Sigmoid colon (tissue), 7 donors: ENCODE data around the gene SCUBE1. TPM values are rescaled to one million over a fixed set of nuclear protein-coding genes. Genes with fewer than 3 reads are reported as not detected.

Experiments
- DNase-seq: peaks from one replicate; pipeline ENCODE4 v3.0.0-alpha.2; 2019
- H3K27ac ChIP-seq, 4 donors: fragments of 200-600 bp; sonication (generic); one replicate each; pipeline ENCODE4 v1.5.1; 2016 to 2019; ENCODE audit warnings: mild to moderate bottlenecking in 1 of 4
- H3K27me3 ChIP-seq, 3 donors: fragments of 200-600 bp; sonication (generic); one replicate each; pipeline ENCODE4 v1.5.1; 2019; ENCODE audit warnings: mild to moderate bottlenecking in 1 of 3
- H3K36me3 ChIP-seq, 4 donors: fragments of 200-600 bp; sonication (generic); one replicate each; pipeline ENCODE4 v1.5.1; 2016 to 2019
- H3K4me1 ChIP-seq, 4 donors: fragments of 200-600 bp; sonication (generic); one replicate each; pipeline ENCODE4 v1.5.1; 2017 to 2019
- H3K4me3 ChIP-seq, 4 donors: fragments of 200-600 bp; sonication (generic); one replicate each; pipeline ENCODE4 v1.5.1; 2017 to 2019; ENCODE audit warnings: mild to moderate bottlenecking in 2 of 4, moderate library complexity in 1 of 4
- H3K9me3 ChIP-seq, 4 donors: fragments of 200-600 bp in 3 of 4; sonication (generic) in 3 of 4; one replicate each; pipeline versions ENCODE4 v1.5.1 to v1.6.1; 2013 to 2019
- EP300 ChIP-seq, 4 donors: sonication (generic); formaldehyde crosslinking; IDR thresholded peaks; one replicate each; pipeline ENCODE4 v1.6.1; 2017; ENCODE audit warnings: antibody characterized with exemption in 4 of 4
- POLR2A ChIP-seq, 2 donors: fragments of 450-650 bp; IDR thresholded peaks; one replicate each; pipeline ENCODE4 v1.6.1; 2016; ENCODE audit warnings: antibody characterized with exemption in 2 of 2, mild to moderate bottlenecking in 2 of 2, moderate library complexity in 2 of 2
- POLR2AphosphoS5 ChIP-seq, 4 donors: sonication (generic); formaldehyde crosslinking; IDR thresholded peaks; one replicate each; pipeline ENCODE4 v1.6.1; 2017; ENCODE audit warnings: antibody characterized with exemption in 4 of 4
- WGBS, 2 donors: extraction: QIAGEN DNeasy Blood & Tissue Kit; methylation state at CpG; one replicate each; pipeline ENCODE4 v1.1.7; 2013; 5-methylcytosine and 5-hydroxymethylcytosine counted together
- intact Hi-C: fragments of 100-400 bp; cut with DNase I; formaldehyde crosslinking; loops from one replicate; pipeline ENCODE4 v1.15.1; 2023
- polyA plus RNA-seq, 3 donors: library from polyadenylated mRNA; stranded (reverse); fragments of 200-250 nt; gene quantifications; one replicate each; pipeline ENCODE4 v1.2.3, GENCODE V29; 2013
- total RNA-seq, 4 donors: library from RNA; depleted of rRNA; stranded (reverse); fragments of >200 nt; gene quantifications; one replicate each; pipeline ENCODE4 v1.1.0, GENCODE V29; 2016
- TF ChIP-seq, protein P1 (sequence below), 4 experiments: fragments of 450-650 bp in 3 of 4; fragments of 200-600 bp in 1 of 4; IDR thresholded peaks; one replicate each; pipeline ENCODE4 v1.5.1; 2016 to 2019; ENCODE audit warnings: antibody characterized with exemption in 4 of 4, mild to moderate bottlenecking in 3 of 4, moderate library complexity in 2 of 4
- donor health status: healthy with polysubstance abuse.
- donor health status: Bipolar disorder and iron deficiency.
- donor health status: healthy.

The SCUBE1 gene
- total and polyA plus RNA-seq, 7 donors = 0.23 to 1.1 (median 0.55) TPM

DNA sequence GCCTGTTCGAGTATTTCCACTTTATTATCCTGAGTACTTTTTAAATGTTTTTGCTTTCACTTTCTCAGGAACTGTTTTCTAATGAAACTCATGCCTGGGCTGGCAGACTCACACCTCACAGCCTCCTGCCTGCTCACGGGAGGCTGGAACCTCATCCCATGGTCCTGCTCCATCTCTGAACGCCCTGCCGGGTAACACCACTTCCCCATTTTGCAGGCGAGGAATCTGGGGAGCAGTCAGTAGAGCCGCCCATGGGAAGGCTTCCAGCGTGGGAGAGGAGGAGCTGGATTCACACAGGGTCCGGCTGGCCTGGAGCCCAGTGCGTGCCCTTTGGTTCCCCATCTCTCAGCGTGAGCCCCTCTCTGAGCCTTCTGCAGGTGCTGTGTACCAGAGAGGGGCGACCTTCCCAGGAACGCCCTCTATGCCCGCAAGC is 53.6 kb downstream of the SCUBE1 start:
- DNase-seq = no peak
- Histone ChIP-seq H3K27ac (peak overlapping the region; percentile 2 to 77 (median 34)), H3K9me3 (no peaks in the 10 kb centered on the region), H3K27me3 (peaks cover 0 to 4% (median 0%) of the 10 kb centered on the region in 3 donors), H3K4me1 (peaks cover 0 to 51% (median 34%) of the 10 kb centered on the region in 4 donors), H3K36me3 (no peaks in the 10 kb centered on the region), H3K4me3 (peak overlapping the region in 2 of 4 donors; percentile 7 to 19)
- 42 to 50% methylated on average over 13 of the region's 13 CpGs for whole genome bisulfite sequencing, 2 donors
- intact Hi-C loops = no loop called here
- TF ChIP-seq EP300 (IDR thresholded peaks at IDR 0.05) (no peak), POLR2AphosphoS5 (IDR thresholded peaks at IDR 0.05) (no peak), POLR2A (IDR thresholded peaks at IDR 0.05) (no peak)
- TF ChIP-seq, protein P1, sequence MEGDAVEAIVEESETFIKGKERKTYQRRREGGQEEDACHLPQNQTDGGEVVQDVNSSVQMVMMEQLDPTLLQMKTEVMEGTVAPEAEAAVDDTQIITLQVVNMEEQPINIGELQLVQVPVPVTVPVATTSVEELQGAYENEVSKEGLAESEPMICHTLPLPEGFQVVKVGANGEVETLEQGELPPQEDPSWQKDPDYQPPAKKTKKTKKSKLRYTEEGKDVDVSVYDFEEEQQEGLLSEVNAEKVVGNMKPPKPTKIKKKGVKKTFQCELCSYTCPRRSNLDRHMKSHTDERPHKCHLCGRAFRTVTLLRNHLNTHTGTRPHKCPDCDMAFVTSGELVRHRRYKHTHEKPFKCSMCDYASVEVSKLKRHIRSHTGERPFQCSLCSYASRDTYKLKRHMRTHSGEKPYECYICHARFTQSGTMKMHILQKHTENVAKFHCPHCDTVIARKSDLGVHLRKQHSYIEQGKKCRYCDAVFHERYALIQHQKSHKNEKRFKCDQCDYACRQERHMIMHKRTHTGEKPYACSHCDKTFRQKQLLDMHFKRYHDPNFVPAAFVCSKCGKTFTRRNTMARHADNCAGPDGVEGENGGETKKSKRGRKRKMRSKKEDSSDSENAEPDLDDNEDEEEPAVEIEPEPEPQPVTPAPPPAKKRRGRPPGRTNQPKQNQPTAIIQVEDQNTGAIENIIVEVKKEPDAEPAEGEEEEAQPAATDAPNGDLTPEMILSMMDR (IDR thresholded peaks at IDR 0.05) = no peak

DNA sequence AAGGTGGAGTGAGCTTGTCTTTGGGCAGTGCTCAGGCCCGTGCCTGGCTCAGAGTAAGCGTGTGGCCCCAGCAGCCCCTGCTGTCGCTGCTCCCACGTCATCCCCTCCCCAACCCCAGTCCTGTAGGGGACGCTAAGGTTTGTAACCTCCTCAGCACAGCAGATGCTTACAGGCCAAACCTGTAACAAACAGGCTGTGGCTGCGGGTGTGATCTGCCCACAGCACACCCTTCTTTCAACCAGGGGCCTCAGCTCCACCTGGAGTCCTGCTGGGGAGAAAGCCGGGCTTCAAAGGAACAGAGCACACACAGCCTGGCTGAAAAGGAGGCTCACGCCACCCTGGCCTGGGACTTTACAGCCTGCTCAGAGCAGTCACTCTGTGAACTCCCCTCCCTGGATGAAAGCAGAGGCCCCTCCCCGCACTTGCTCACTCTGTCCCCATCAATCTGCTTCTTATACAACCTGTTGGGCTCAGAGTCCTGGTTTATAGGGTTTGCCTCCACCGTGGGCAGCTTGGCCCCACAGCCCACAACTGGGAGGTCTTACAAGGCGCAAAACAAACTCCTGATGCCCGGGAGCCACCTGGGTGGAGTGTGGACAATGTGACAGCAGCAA is 54.3 kb downstream of the SCUBE1 start:
- peak overlapping the region in 3 of 4 donors; percentile 4 to 77 (median 65) for H3K27ac ChIP-seq
- H3K9me3 ChIP-seq = no peaks in the 10 kb centered on the region
- peak overlapping the region in 1 of 4 donors; percentile 19 for H3K4me3 ChIP-seq
- no peak for TF ChIP-seq EP300 (IDR thresholded peaks at IDR 0.05)
- TF ChIP-seq, protein P1 (IDR thresholded peaks at IDR 0.05) = no peak
- intact Hi-C loops = no loop called here
- peaks cover 0 to 45% (median 34%) of the 10 kb centered on the region in 4 donors for H3K4me1 ChIP-seq
- WGBS, 2 donors = 54 to 71% methylated on average over 12 of the region's 12 CpGs
- no peaks in the 10 kb centered on the region for H3K36me3 ChIP-seq
- H3K27me3 ChIP-seq = peaks cover 0 to 4% (median 0%) of the 10 kb centered on the region in 3 donors
- no peak for DNase-seq

DNA sequence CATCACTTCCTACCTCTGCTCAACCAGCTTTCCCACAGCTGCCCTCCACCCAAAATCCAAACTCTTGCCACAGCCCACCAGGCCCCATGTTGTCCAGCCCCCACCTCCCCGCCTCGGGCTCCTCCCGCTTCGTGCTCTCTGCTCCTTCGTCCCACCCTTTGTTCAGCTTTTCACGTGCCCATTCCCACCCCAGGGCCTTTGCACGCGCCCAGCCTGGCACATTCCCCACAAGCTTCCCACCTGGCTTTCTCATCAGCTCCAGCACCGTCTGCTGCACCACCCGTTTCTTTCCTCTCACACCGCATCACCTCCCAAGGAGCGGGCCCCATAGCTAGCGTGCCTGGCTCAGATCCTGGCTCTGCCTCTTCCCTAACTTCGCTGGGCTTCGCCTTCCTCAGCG is 54.8 kb downstream of the SCUBE1 start:
- Histone ChIP-seq H3K9me3 (no peaks in the 10 kb centered on the region), H3K27me3 (peaks cover 0 to 4% (median 0%) of the 10 kb centered on the region in 3 donors), H3K4me1 (peaks cover 0 to 39% (median 34%) of the 10 kb centered on the region in 4 donors), H3K27ac (peak overlapping the region in 1 of 4 donors; percentile 77), H3K36me3 (no peaks in the 10 kb centered on the region), H3K4me3 (no peak overlapping the region)
- 94 to 96% methylated on average over 16 of the region's 16 CpGs for WGBS, 2 donors
- intact Hi-C loops = no loop called here
- TF ChIP-seq POLR2AphosphoS5 (IDR thresholded peaks at IDR 0.05) (no peak), EP300 (IDR thresholded peaks at IDR 0.05) (no peak), POLR2A (IDR thresholded peaks at IDR 0.05) (no peak)
- TF ChIP-seq, protein P1 (IDR thresholded peaks at IDR 0.05) = no peak
- no peak for DNase-seq

DNA sequence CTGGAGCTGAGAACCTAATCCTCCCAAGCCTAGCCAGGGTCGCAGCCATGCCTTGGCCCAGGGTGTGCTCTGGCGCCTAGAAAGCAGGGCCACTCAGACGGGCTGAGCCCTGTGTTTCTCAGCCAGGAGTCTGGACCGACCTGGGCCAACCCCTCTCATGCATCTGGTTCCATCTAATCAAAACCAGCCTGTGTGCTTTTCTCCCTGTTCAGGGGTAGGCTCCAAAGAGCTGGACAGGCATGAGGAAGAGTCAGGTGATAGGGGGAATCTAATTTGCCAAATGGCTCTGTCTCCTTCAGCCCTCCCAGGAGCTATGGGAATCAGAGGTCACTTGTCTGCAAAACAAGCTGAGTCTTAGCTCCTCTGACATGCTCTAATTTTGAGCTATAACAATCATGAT is 55.7 kb downstream of the SCUBE1 start:
- peaks cover 0 to 30% (median 25%) of the 10 kb centered on the region in 4 donors for H3K4me1 ChIP-seq
- intact Hi-C loops = no loop called here

More for the DNA sequence above, 55.7 kb downstream of the SCUBE1 start:
- no peaks in the 10 kb centered on the region for H3K36me3 ChIP-seq
- whole genome bisulfite sequencing, 2 donors = 90 to 92% methylated on average over 4 of the region's 4 CpGs
- H3K27ac ChIP-seq = no peak overlapping the region
- H3K27me3 ChIP-seq = peaks cover 0 to 4% (median 0%) of the 10 kb centered on the region in 3 donors
- no peak for DNase-seq
- H3K9me3 ChIP-seq = no peaks in the 10 kb centered on the region
- H3K4me3 ChIP-seq = no peak overlapping the region
- no peak for TF ChIP-seq POLR2AphosphoS5 (IDR thresholded peaks at IDR 0.05)
- TF ChIP-seq POLR2A (IDR thresholded peaks at IDR 0.05) = no peak
- TF ChIP-seq EP300 (IDR thresholded peaks at IDR 0.05) = no peak
- TF ChIP-seq, protein P1 (IDR thresholded peaks at IDR 0.05) = no peak
